HL-60 (cell line): Measurements from ENCODE around the gene ZNF490.

Experiments used
- DNase-seq, 2 experiments: peaks; one replicate each; pipeline ENCODE4 v3.0.0-alpha.2; 2010 to 2020; ENCODE audit warnings: low read depth in 1 of 2, low spot score in 1 of 2
- H3K27ac ChIP-seq: fragments of 250-450 bp; sonication (Bioruptor Pico); replicated peaks from 2 replicates; pipeline ENCODE4 v1.5.1; 2020; ENCODE audit warnings: mild to moderate bottlenecking, moderate library complexity
- H3K27me3 ChIP-seq: fragments of 250-450 bp; sonication (Bioruptor Pico); 2 replicates; pipeline ENCODE4 v1.5.1; 2021; ENCODE audit warnings: mild to moderate bottlenecking, moderate library complexity; ENCODE audit not compliant: insufficient read depth, poor library complexity, severe bottlenecking
- H3K4me3 ChIP-seq: replicated peaks from 2 replicates; pipeline ENCODE4 v1.5.1; 2011; ENCODE audit warnings: mild to moderate bottlenecking, control low read depth, low read length; ENCODE audit not compliant: insufficient read depth
- CTCF ChIP-seq: IDR thresholded peaks from one replicate; pipeline ENCODE4 v1.5.1; 2011; ENCODE audit warnings: low read length, control low read depth, inconsistent platforms; ENCODE audit not compliant: insufficient read depth
- GABPA ChIP-seq: IDR thresholded peaks from 2 replicates; pipeline ENCODE4 v1.6.1; 2012; ENCODE audit warnings: low read depth
- POLR2AphosphoS5 ChIP-seq: IDR thresholded peaks from 2 replicates; pipeline ENCODE4 v1.6.1; 2012; ENCODE audit warnings: low read depth
- REST ChIP-seq: IDR thresholded peaks from 2 replicates; pipeline ENCODE4 v1.6.1; 2012; ENCODE audit warnings: low read depth; ENCODE audit not compliant: insufficient replicate concordance
- SPI1 ChIP-seq: IDR thresholded peaks from 2 replicates; pipeline ENCODE4 v1.6.1; 2012; ENCODE audit warnings: low read depth, mild to moderate bottlenecking, borderline replicate concordance

ZNF490 gene

GRCh38 chr19:12629215-12629614, 18.6 kb upstream of the ZNF490 start:
- H3K27me3 ChIP-seq, result no peaks in the 10 kb centered on the region
- no peak for DNase-seq
- H3K27ac ChIP-seq, result no peak overlapping the region
- TF ChIP-seq SPI1 (no peak), POLR2AphosphoS5 (no peak), CTCF (no peak)
- no peak overlapping the region for H3K4me3 ChIP-seq

- no peak overlapping the region for H3K4me3 ChIP-seq
- no peak overlapping the region for H3K27ac ChIP-seq
- no peak for DNase-seq
- TF ChIP-seq CTCF (no peak), POLR2AphosphoS5 (no peak), GABPA (no peak), SPI1 (no peak), REST (no peak)
- H3K27me3 ChIP-seq, result no peaks in the 10 kb centered on the region
Measured at GRCh38 chr19:12628040-12629022, 17.7 kb upstream of the ZNF490 start.

- TF ChIP-seq REST (no peak), GABPA (no peak), SPI1 (no peak), POLR2AphosphoS5 (no peak), CTCF (no peak)
- no peak for DNase-seq
- Histone ChIP-seq H3K27me3 (no peaks in the 10 kb centered on the region), H3K27ac (no peak overlapping the region), H3K4me3 (no peak overlapping the region)
Measured at GRCh38 chr19:12626958-12627357, 16.3 kb upstream of the ZNF490 start.
